ENCODE measurements around the gene MAML2.

GRCh38 chr11:96124155-96124554 is 218.8 kb downstream of the MAML2 start:
- TF ChIP-seq U2AF2 (IDR thresholded peaks at IDR 0.05; ENCODE audit: low read depth, low read length) (no peak), EZH2 (conservative IDR thresholded peaks at IDR 0.05; ENCODE audit: low read depth, low read length) (no peak), RBAK (CRISPR knock-in tag; IDR thresholded peaks at IDR 0.05) (no peak), BRF2 (CRISPR knock-in tag; IDR thresholded peaks at IDR 0.05) (no peak), SMAD1 (CRISPR knock-in tag; IDR thresholded peaks at IDR 0.05; ENCODE audit: borderline replicate concordance, low read depth) (no peak), ZFP36 (IDR thresholded peaks at IDR 0.05; ENCODE audit: borderline replicate concordance, low read depth, low read length, partially characterized antibody) (no peak)
